ENCODE measurements around the gene FAM117A. TPM values are rescaled to one million over a fixed set of nuclear protein-coding genes. Genes with fewer than 3 reads are reported as not detected.

FAM117A gene
- total and polyA plus RNA-seq, 7 donors, result 0.71 to 5.1 (median 2.1) TPM

DNA sequence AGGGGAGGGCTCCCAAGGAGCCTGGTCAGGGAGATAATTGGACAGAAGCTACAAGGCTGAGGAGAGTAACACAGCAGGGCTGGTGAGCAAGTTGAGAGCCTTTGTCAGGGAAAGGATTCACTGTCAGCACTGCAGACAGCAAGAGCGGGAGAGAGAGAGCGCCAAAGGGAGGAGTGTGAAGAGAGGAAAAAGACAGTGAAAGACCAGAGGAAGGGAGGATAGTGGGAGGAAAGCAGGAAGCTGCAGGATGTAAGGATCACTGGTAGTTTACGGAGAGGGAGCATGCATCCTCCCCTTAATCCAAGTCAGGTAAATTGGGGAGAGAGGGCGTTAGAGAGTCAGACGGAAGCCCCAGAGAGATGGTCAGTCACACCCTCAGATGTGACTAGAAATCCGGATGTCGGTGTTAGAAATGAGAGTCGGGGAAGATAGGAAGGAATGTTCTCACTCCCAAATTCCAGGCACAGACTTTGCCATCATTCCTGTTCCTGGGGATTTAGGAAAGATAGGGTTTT is 72.2 kb downstream of the FAM117A start:
- Histone ChIP-seq H3K4me1 (peaks cover 11% of the 10 kb centered on the region), H3K4me3 (no peak overlapping the region), H3K27me3 (ENCODE audit: insufficient read depth in 3 of 3, low read length in 2 of 3) (no peaks in the 10 kb centered on the region), H3K27ac (peak overlapping the region; percentile 69), H3K9me3 (no peaks in the 10 kb centered on the region), H3K36me3 (ENCODE audit: insufficient read depth in 1 of 2, low read depth in 1 of 2) (no peaks in the 10 kb centered on the region)
- WGBS, 3 donors, result 54 to 56% (median 56%) methylated on average over 8 of the region's 8 CpGs
- TF ChIP-seq, protein P1, sequence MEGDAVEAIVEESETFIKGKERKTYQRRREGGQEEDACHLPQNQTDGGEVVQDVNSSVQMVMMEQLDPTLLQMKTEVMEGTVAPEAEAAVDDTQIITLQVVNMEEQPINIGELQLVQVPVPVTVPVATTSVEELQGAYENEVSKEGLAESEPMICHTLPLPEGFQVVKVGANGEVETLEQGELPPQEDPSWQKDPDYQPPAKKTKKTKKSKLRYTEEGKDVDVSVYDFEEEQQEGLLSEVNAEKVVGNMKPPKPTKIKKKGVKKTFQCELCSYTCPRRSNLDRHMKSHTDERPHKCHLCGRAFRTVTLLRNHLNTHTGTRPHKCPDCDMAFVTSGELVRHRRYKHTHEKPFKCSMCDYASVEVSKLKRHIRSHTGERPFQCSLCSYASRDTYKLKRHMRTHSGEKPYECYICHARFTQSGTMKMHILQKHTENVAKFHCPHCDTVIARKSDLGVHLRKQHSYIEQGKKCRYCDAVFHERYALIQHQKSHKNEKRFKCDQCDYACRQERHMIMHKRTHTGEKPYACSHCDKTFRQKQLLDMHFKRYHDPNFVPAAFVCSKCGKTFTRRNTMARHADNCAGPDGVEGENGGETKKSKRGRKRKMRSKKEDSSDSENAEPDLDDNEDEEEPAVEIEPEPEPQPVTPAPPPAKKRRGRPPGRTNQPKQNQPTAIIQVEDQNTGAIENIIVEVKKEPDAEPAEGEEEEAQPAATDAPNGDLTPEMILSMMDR (IDR thresholded peaks at IDR 0.05), result no peak
- DNase-seq (no peak), ATAC-seq (peak in 3 of 4 donors; percentile 10 to 26 (median 21))
- intact Hi-C loops (cut with DNase I), result loop anchor here in 1 of 2 donors (10.0 kb wide), 1 partner anchor 303 kb away; the partner anchor contains the start of gene DLX3

DNA sequence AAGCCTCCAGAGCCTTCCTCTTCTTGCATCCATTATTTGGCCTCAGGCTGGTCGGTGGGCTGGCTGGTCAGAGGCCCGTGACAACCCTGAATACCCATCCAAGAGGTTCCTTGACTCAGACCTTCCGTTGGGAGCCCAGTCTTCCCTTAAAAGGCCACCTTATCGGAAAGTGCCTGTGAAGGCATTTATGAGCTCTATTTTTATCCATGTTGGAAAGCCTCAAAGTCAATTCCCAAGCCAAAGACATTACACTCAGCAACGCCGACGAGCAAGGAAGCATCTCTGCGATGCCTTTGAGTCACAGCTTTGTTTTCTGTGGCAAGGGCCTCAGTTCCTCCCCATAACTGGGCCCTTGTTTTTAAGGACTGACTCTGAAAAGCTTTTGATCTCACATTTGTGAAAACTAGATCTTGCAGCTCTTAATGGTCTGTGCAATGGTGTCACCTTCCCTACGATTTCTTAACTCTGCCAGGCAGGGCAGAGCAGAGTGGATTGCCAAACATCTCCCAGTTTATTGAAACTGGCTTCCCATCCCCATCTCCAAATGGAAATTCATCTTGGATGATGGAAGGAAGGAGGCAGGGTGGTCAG is 72.8 kb downstream of the FAM117A start:
- DNase-seq (no peak), ATAC-seq (peak; percentile 69 to 86 (median 82))
- intact Hi-C loops (cut with DNase I), result loop anchor here in 1 of 2 donors (10.0 kb wide), 1 partner anchor 304 kb away; the partner anchor contains the start of gene DLX3
- H3K27ac ChIP-seq, result peak overlapping the region; percentile 69
- H3K27me3 ChIP-seq (ENCODE audit: insufficient read depth in 3 of 3, low read length in 2 of 3), result no peaks in the 10 kb centered on the region
- peaks cover 11% of the 10 kb centered on the region for H3K4me1 ChIP-seq
- WGBS, 3 donors, result 13 to 26% (median 23%) methylated on average over 9 of the region's 9 CpGs
- no peaks in the 10 kb centered on the region for H3K36me3 ChIP-seq (ENCODE audit: insufficient read depth in 1 of 2, low read depth in 1 of 2)
- no peaks in the 10 kb centered on the region for H3K9me3 ChIP-seq
- H3K4me3 ChIP-seq, result peak overlapping the region; percentile 5
- TF ChIP-seq, protein P1 (IDR thresholded peaks at IDR 0.05), result no peak

DNA sequence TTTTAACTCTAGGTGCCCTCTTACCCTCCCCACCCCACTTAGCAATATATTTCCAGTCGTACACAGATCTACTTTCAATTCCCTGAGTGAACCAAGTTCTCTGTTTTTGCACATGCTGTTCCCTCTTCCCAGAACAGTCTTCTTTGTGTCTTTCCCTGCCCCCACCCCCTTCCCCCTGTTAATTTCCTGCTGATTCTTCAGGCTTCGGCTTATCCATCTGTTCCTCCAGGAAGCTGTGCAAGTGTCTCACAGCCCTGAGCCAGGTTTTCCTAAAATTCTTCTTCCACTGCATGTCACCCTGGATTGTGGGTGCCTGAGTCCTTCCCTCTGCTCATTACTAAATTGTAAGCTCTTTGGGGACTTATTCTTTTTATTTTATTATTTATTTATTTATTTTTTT is 73.7 kb downstream of the FAM117A start:
- no peak for ATAC-seq
- Histone ChIP-seq H3K4me3 (no peak overlapping the region), H3K4me1 (peaks cover 11% of the 10 kb centered on the region), H3K27ac (peak overlapping the region; percentile 69), H3K27me3 (ENCODE audit: insufficient read depth in 3 of 3, low read length in 2 of 3) (no peaks in the 10 kb centered on the region), H3K36me3 (ENCODE audit: insufficient read depth in 1 of 2, low read depth in 1 of 2) (no peaks in the 10 kb centered on the region), H3K9me3 (no peaks in the 10 kb centered on the region)
- intact Hi-C loops (cut with DNase I), result loop anchor here in 1 of 2 donors (10.0 kb wide), 1 partner anchor 305 kb away; the partner anchor contains the start of gene DLX3
- 38 to 66% (median 44%) methylated on average over 2 of the region's 2 CpGs for WGBS, 3 donors
- TF ChIP-seq, protein P1 (IDR thresholded peaks at IDR 0.05), result no peak
- DNase-seq, result no peak

DNA sequence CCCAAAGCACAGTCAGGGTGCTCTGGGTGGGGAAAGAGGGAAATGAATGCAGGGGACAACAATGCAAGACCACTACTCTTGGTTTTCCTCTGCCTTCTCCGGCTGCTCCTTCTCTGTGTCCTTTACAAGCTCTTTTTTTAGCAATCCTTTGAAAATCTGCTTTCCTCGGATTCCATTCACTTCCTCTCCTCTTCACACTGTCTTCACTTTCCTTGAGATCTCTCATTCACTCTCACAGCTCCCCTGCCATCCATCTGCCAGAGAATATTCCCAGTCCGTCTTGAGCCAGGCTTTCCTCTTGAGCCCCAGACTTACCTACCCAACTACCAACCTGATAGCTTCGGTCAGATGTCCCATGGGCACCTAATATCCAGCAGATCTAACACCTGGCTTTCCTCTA is 75.1 kb downstream of the FAM117A start:
- H3K4me3 ChIP-seq, result no peak overlapping the region
- H3K4me1 ChIP-seq, result peaks cover 11% of the 10 kb centered on the region
- H3K9me3 ChIP-seq, result no peaks in the 10 kb centered on the region
- intact Hi-C loops (cut with DNase I), result loop anchor here in 1 of 2 donors (1.0 kb wide), 1 partner anchor 11 kb away; the partner anchor contains the start of gene SPOP
- DNase-seq, result no peak
- H3K27me3 ChIP-seq (ENCODE audit: insufficient read depth in 3 of 3, low read length in 2 of 3), result no peaks in the 10 kb centered on the region
- TF ChIP-seq, protein P1 (IDR thresholded peaks at IDR 0.05), result no peak
- H3K27ac ChIP-seq, result no peak overlapping the region
- WGBS, 3 donors, result 76 to 89% (median 80%) methylated on average over 4 of the region's 4 CpGs
- no peaks in the 10 kb centered on the region for H3K36me3 ChIP-seq (ENCODE audit: insufficient read depth in 1 of 2, low read depth in 1 of 2)
- ATAC-seq, result no peak

Data from psoas muscle (tissue), 8 donors.